GM18868 (cell line): ENCODE results near the gene SGCB.
A peak's percentile ranks its signal among the peaks of the same experiment; 100 is the strongest.
"Not testable (repeated sequence)": the region's sequence is repeated elsewhere in the genome, so short reads cannot be mapped to it uniquely, and the experiment has no call there.

ENCODE experiments used
- ATAC-seq: cut with Tn5 transposase; IDR thresholded peaks from one replicate; pipeline ENCODE4 v1.9.1; 2021; ENCODE audit warnings: mild to moderate bottlenecking, moderate library complexity; ENCODE audit not compliant: unreplicated experiment

Gene SGCB, protein sequence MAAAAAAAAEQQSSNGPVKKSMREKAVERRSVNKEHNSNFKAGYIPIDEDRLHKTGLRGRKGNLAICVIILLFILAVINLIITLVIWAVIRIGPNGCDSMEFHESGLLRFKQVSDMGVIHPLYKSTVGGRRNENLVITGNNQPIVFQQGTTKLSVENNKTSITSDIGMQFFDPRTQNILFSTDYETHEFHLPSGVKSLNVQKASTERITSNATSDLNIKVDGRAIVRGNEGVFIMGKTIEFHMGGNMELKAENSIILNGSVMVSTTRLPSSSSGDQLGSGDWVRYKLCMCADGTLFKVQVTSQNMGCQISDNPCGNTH

DNA sequence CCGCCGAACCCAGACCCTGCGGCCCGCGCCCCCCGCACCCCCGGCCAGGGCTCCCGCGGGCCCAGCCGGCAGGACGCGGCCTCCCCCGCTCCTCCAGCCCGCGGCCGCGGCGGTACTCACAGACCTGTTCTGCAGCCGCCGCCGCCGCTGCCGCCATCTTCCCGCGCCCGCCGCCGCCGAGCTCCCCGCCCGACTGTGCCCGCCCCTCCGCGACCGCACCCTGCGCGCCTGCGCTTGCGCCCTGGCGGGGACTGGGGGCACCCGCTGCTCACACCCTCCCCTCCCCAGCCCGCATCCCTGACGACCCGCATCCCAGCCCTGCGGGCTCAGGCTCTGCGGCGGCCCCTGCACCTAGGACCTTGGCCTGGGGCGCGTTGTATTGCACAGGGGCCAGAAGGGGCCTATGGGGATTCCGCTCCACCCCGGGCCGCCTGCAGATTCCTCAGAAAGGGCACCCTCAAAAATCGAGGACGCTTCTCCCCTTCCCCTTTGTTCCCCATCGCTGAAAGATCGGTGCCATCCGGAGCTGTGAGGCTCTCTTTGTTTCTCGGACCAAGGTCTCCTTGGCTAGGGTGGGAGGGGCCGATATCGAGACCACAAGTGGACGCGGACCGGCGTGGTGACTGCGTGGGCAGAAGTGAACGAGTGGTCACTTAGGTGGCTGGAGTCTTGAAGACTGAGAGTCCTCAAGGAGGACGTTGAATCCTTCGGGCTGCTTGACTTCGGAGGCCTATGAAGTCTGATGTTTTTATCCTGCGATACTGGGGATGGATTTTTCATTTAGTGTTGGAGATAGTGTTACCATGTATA, at the start of gene SGCB:
Gene SGCB, minus strand, starts transcription at position 197 of the 810 bp plus-strand sequence. Its CDS starts 40 bp downstream, at position 157.
- peak; percentile 92 for ATAC-seq

DNA sequence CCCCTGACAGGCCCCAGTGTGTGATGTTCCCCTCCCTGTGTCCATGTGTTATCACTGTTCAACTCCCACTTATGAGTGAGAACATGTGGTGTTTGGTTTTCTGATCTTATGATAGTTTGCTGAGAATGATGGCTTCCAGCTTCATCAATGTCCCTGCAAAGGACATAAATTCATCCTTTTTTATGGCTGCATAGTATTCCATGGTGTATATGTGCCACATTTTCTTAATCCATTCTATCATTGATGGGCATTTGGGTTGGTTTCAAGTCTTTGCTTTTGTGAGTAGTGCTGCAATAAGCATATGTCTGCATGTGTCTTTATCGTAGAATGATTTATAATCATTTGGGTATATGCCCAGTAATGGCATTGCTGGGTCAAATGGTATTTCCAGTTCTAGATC, 48.3 kb upstream of the SGCB start:
- not testable (repeated sequence) for ATAC-seq

- no peak for ATAC-seq
These were observed 43.1 kb upstream of the SGCB start for GRCh38 chr4:52081216-52081615.

GRCh38 chr4:52079659-52080058, 41.6 kb upstream of the SGCB start:
- no peak for ATAC-seq

DNA sequence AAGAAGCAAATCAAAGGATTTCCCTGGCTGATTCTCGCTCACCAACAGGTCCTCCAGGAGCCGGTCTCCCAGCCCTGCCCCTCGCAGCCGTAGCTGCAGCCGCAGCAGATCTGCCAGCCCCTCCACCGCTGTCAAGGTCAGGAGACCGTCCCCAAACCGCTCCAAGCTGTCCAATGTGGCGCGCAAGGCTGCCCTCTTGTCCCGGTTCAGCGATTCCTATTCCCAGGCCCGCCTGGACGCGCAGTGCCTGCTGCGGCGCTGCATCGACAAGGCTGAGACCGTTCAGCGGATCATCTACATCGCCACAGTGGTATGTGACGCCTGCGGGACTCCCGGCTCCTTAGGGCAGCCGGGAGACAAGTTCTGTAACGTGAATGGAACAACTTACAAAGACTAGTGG, 38.6 kb upstream of the SGCB start:
- no peak for ATAC-seq

- ATAC-seq = no peak
These were observed 33.9 kb upstream of the SGCB start for GRCh38 chr4:52071791-52072546.

- no peak for ATAC-seq
These were observed 31.5 kb upstream of the SGCB start for GRCh38 chr4:52069571-52069970.

DNA sequence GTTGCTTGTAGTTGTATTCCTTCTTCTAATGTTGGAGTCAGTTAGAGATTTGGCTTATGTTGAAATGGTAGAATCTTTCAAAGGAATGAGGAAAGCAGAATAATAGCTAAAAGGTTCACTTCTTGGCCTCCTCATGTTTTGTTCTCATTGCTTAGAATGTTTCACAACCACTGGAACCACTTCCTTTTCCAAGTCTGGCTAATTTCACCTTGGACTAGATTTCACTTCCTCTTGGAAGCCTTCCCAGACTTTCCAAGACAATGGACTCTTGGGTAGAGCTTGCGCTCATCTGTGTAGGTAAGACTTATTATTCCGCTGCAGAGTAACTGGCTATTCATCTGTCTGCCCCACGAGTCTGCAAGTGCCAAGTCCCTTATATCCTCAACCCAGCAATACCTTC, 21.3 kb upstream of the SGCB start:
- ATAC-seq = no peak

GRCh38 chr4:52058275-52058674, 20.2 kb upstream of the SGCB start:
- ATAC-seq = no peak

DNA sequence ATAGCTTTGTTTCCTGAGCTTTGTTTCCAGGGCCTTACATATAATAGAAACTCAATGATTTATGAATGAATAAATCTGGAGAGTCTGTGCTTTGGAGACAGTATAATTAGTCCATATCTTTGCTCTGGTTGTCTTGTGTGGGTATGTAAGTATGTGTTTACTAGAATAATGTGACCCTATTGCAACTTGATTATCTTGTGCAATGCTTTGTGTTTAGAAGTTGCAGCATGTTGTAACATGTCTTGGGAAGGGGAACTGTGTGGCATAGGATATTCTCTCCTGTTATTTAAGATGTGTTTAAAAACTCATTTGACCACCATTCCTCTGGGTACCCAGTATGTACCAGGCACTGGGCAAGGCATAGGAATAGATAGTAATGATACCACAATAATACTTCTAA, 19.1 kb upstream of the SGCB start:
- no peak for ATAC-seq

GRCh38 chr4:52054254-52054653, 16.2 kb upstream of the SGCB start:
- ATAC-seq = no peak

- ATAC-seq = peak; percentile 66
These were observed 14.3 kb upstream of the SGCB start for GRCh38 chr4:52052475-52052780.

DNA sequence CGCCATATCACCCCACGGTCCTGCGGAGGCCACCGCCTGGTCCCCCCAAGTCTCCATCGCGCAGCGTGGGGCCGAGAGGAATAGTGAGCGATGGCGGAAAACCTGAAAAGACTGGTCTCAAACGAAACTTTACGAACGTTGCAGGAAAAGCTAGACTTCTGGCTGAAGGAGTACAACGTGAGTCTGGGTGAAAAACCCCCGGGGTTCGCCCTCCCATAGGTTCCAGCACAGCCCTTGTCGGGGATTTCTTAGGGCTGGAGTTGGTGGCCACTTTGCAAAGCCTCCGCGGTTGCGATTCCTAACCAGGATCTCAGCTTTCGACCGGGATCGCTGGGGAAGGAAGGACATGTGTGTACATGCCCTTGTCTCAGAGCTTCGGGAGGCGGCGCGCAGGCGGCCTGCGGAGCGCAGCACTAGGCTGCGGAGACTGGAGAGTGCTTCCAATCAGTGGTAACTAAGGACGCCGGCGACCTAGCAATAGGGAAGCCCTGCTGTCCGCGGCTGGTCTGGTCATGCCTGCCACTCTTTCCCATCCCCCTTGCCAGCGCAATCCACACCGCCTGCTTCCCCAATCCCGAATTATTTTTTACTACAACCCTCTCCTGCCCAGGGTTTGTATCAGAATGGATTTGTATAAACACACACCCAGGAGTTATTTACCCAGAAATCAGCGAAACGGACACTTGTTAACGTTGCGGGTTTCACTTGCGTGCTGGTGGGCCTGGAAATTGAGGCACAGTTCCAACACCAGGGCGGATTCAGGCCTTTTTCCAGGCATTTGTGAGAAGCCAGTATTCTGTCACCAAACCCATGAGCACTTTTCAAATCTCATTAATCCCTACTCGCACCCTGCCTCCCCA, 13.7 kb upstream of the SGCB start:
- peak; percentile 64 for ATAC-seq

GRCh38 chr4:52051213-52051614, 13.1 kb upstream of the SGCB start, which contains the start of gene SPATA18:
SPATA18 (plus strand) TSS chr4:52051304; CDS start chr4:52051705, 401 bp downstream.
- ATAC-seq = peak; percentile 50

DNA sequence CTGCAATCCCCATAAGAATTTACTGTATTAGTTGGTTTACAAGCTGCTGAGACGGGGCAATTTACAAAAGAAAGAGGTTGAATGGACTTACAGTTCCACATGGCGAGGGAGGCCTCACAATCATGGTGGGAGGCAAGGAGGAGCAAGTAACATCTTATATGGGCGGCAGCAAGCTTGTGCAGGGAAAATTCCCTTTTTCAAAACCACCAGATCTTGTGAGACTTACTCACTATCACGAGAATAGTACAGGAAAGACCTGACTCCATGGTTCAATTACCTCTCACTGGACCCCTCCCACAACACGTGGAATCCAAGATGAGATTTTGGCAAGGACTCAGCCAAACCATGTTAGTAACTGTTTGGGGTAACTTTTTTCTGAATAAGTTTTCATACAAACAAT, 11.2 kb upstream of the SGCB start:
- ATAC-seq = no peak

DNA sequence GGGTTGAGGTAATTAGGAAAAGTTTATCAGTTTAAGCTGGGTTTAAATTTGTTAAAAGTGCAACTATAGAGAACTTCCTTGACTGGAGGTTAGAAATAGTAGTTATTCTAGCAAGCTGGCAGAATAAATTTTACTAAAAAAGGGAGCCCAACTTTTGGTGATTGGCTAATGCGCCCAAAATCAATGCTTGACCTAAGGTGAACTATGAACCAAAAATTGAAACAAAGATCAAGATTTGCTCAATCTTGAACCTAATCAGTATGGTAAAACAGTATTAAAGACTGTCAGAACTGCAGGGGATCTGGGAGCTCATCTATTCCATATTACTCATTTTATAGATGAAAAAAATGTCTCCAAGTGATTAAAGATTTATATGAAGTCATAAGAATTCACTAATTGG, 6.9 kb upstream of the SGCB start:
- ATAC-seq = no peak

DNA sequence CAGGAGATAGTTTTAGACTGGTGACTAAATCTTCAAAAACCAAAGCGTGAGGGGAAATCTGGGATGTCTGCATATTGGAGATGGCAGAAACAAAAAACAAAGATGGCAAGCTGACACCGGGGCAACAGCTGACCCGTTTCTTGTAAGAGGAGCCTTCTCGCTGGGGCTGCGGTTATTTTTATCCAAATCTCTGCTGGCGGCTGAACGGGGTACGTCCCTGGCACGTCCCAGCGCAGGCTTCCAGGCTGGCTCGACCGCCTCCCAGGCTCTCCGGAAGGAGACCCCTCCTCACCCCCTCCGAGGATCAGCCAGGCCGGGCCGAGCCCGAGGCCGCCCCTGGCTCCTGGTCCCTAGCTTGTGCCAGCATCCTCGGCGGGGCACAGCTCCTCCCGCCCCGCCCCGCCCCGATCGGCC, 403 bp downstream of the SGCB start:
- peak; percentile 57 for ATAC-seq

DNA sequence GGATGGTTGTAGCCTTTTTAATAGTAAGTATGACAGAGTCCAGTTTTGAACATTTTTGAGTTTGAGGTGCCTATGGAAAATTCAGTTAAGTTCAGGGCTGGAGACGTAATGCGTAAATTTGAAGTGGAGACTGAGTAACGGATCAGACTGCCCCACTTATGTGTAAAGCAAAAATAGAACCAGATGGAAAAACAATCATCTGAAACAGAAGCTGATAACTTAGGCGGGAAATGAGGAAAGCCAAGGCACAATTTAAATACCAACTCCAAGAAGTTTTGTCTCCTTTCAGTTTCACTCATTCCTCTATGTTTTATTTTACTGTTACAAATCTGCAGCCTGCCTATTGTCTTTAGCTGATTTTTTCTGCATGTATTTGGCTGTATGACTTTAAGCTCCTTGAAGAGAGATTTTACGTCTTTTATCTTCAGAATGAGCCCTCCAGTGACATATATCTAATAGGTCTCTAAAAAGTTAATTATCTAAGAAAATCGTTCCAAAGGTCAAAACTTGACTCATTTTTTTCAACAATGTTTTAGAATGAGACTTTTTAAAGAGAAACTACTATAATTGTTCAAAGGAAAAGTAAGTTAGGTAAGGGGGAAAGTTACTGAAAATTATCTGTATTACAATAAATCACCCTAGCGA, 1.1 kb downstream of the SGCB start:
- no peak for ATAC-seq

- ATAC-seq = no peak
These were observed 2.9 kb downstream of the SGCB start for GRCh38 chr4:52035190-52035589.

GRCh38 chr4:52032005-52032404, 6.1 kb downstream of the SGCB start:
- ATAC-seq = peak; percentile 58
